Testis (tissue), 2 donors: ENCODE results near the gene LRP1B.

Experiments used
- POLR2A ChIP-seq: fragments of 450-650 bp; IDR thresholded peaks from one replicate; pipeline ENCODE4 v1.6.1; 2017; ENCODE audit warnings: antibody characterized with exemption, mild to moderate bottlenecking, moderate library complexity
- TF ChIP-seq, protein P1 (sequence below), 3 experiments: fragments of 450-650 bp in 2 of 3; fragments of 200-600 bp in 1 of 3; sonication (generic) in 1 of 3; IDR thresholded peaks; one replicate each; pipeline ENCODE4 v1.5.1; 2016 to 2019; ENCODE audit warnings: antibody characterized with exemption in 3 of 3, mild to moderate bottlenecking in 2 of 3, moderate library complexity in 1 of 3

DNA sequence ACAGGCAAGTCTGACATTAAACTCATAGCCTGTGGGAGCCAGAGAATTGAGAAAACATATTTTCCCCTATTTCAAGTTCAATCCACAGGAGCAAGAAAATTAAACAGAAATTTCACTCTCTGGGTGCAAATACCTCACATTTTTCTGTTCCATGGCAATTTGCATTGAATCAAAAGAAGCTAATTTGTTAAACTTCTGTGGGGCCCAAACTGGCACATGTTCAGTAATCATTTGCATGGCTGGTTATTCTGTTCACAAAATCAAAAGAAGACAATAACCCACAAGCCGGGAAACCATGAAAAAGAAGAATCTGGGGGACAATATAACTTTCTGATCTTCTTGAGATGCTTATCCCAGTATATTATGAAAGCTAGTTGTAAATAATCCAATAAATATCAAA lies 363.1 kb downstream of the LRP1B start:
- TF ChIP-seq, protein P1, sequence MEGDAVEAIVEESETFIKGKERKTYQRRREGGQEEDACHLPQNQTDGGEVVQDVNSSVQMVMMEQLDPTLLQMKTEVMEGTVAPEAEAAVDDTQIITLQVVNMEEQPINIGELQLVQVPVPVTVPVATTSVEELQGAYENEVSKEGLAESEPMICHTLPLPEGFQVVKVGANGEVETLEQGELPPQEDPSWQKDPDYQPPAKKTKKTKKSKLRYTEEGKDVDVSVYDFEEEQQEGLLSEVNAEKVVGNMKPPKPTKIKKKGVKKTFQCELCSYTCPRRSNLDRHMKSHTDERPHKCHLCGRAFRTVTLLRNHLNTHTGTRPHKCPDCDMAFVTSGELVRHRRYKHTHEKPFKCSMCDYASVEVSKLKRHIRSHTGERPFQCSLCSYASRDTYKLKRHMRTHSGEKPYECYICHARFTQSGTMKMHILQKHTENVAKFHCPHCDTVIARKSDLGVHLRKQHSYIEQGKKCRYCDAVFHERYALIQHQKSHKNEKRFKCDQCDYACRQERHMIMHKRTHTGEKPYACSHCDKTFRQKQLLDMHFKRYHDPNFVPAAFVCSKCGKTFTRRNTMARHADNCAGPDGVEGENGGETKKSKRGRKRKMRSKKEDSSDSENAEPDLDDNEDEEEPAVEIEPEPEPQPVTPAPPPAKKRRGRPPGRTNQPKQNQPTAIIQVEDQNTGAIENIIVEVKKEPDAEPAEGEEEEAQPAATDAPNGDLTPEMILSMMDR (IDR thresholded peaks at IDR 0.05): no peak
- TF ChIP-seq POLR2A: no peak
